ENCODE measurements around the gene PITPNB.

DNA sequence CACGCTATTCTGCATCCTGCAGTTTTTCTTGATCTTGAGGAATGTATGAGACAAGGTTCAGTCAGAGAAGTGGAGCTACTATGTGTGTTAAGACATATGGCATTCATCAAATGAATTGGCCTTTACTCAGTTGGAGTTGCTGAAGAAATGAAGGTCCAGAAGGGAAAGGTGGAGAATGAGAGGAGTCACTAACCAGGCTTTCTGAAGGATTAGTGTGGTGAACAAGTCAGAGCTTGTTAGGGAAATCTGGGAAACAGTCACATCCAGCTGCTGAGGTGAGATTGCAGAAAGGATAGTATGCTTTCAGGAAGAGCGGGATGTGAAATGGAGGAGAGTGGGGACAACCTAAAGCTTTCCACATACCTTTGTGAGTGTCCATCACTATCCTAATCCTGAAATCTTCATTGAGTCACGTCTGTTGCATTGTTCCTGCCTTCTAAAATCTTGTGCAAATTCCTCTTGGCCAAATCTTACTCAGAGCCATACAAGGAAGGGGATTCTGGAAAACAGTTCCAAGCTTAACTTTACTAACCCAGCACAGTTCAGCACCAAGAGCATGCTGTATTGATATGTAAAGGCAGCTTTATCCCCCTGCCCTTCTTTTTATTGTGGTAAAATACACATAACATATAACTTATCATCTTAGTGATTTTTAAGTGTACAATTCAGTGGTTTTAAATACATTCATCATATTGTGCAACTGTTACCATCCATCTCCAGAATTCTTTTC lies 11.4 kb upstream of the PITPNB start:
- no peak for TF ChIP-seq POLR2A (IDR thresholded peaks at IDR 0.05)
- TF ChIP-seq, protein P1, sequence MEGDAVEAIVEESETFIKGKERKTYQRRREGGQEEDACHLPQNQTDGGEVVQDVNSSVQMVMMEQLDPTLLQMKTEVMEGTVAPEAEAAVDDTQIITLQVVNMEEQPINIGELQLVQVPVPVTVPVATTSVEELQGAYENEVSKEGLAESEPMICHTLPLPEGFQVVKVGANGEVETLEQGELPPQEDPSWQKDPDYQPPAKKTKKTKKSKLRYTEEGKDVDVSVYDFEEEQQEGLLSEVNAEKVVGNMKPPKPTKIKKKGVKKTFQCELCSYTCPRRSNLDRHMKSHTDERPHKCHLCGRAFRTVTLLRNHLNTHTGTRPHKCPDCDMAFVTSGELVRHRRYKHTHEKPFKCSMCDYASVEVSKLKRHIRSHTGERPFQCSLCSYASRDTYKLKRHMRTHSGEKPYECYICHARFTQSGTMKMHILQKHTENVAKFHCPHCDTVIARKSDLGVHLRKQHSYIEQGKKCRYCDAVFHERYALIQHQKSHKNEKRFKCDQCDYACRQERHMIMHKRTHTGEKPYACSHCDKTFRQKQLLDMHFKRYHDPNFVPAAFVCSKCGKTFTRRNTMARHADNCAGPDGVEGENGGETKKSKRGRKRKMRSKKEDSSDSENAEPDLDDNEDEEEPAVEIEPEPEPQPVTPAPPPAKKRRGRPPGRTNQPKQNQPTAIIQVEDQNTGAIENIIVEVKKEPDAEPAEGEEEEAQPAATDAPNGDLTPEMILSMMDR (IDR thresholded peaks at IDR 0.05): no peak
